ENCODE data around the gene DRAM1.
"Not testable (repeated sequence)": the region's sequence is repeated elsewhere in the genome, so short reads cannot be mapped to it uniquely, and the experiment has no call there.

Gene DRAM1

DNA sequence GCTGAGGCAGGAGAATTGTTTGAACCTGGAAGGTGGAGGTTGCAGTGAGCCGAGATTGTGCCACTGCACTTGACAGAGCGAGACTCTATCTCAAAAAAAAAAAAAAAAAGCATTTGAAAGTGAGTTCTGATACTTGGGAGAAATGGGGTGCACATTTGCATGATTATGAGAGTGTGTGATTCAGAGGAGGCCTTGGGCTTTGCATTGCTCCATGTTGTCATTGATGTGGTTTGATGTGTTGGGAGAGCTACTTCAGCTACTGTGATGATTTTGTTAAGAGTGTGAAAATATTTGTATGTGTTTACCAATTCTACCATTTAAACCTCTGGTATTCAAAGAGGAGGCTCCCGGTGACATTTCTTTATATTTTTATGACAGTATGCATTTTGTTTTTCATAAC, 24.4 kb downstream of the DRAM1 start:
- Histone ChIP-seq H3K36me3 (peaks cover 21 to 98% (median 90%) of the 10 kb centered on the region in 11 experiments; a peak in 21 of 22 replicates), H3K9me3 (replicated peaks in 1 of 11) (no peaks in the 10 kb centered on the region), H3K27ac (peak overlapping the region in 4 of 11 experiments; percentile 39 to 77 (median 67); a peak in 6 of 22 replicates), H3K4me1 (peaks cover 0 to 97% (median 0%) of the 10 kb centered on the region in 10 experiments; a peak in 8 of 20 replicates), H3K9ac (0 out of 22 replicates have a peak overlapping the region, but pooled peaks of 1 of the 11 experiments have one; percentile 21), H3K27me3 (no peaks in the 10 kb centered on the region), H3K4me2 (peak overlapping the region in 3 of 11 experiments; percentile 61 to 82 (median 67); a peak in 7 of 22 replicates), H3K4me3 (no peak overlapping the region), H4K20me1 (peaks cover 0 to 92% (median 0%) of the 10 kb centered on the region in 11 experiments; a peak in 5 of 22 replicates)
- TF ChIP-seq Cebpa-rat (IDR thresholded peaks at IDR 0.05), result no peak

- peak overlapping the region in 4 of 11 experiments; percentile 0 to 77 (median 67); a peak in 7 of 22 replicates for H3K27ac ChIP-seq
Measured at GRCh38 chr12:101902641-101903040, 25.3 kb downstream of the DRAM1 start.

GRCh38 chr12:101906226-101906625, 28.8 kb downstream of the DRAM1 start:
- TF ChIP-seq Cebpa-rat (IDR thresholded peaks at IDR 0.05), result no peak
- Histone ChIP-seq H3K27ac (no peak overlapping the region), H3K27me3 (no peaks in the 10 kb centered on the region), H3K4me1 (peaks cover 0 to 97% (median 13%) of the 10 kb centered on the region in 10 experiments; a peak in 10 of 20 replicates), H3K36me3 (peaks cover 6 to 96% (median 71%) of the 10 kb centered on the region in 11 experiments; a peak in 19 of 22 replicates), H4K20me1 (peaks cover 0 to 83% (median 0%) of the 10 kb centered on the region in 11 experiments; a peak in 5 of 22 replicates), H3K4me2 (peak overlapping the region in 3 of 11 experiments; percentile 23 to 76 (median 73); a peak in 5 of 22 replicates), H3K4me3 (no peak overlapping the region), H3K9ac (no peak overlapping the region; a peak in 2 of 22 replicates), H3K9me3 (replicated peaks in 1 of 11) (no peaks in the 10 kb centered on the region)

More at GRCh38 chr12:101902641-101903040, 25.3 kb downstream of the DRAM1 start:
- H3K36me3 ChIP-seq, result peaks cover 20 to 98% (median 90%) of the 10 kb centered on the region in 11 experiments; a peak in 21 of 22 replicates
- H3K4me3 ChIP-seq, result no peak overlapping the region
- TF ChIP-seq Cebpa-rat (IDR thresholded peaks at IDR 0.05), result no peak
- peak overlapping the region in 3 of 11 experiments; percentile 2 to 55 (median 25); a peak in 3 of 22 replicates for H3K9ac ChIP-seq
- H3K9me3 ChIP-seq (replicated peaks in 1 of 11), result no peaks in the 10 kb centered on the region
- peak overlapping the region in 4 of 11 experiments; percentile 24 to 82 (median 64); a peak in 7 of 22 replicates for H3K4me2 ChIP-seq
- H3K27me3 ChIP-seq, result no peaks in the 10 kb centered on the region
- peaks cover 0 to 92% (median 0%) of the 10 kb centered on the region in 11 experiments; a peak in 5 of 22 replicates for H4K20me1 ChIP-seq
- peaks cover 0 to 97% (median 0%) of the 10 kb centered on the region in 10 experiments; a peak in 8 of 20 replicates for H3K4me1 ChIP-seq

DNA sequence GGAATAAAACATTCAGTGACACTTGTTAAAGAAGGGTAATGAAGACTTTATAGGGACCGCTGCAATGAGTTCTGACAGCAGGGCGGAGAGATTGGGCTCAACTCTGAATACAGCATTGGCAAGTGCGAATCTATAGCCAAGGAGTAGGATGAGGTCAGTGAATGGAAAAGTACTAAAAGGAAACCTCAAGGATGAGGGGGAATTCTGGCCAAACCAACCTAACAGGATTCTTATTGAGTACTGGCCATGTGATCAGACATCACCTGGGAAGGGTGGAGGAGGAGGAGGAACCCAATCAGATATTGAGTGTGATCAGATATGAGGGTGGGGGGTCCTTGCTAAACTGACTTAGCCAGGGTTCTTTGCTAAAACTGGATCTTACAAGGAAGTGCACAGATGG, 31.0 kb downstream of the DRAM1 start:
- peak overlapping the region in 4 of 11 experiments; percentile 50 to 77 (median 64); a peak in 6 of 22 replicates for H3K27ac ChIP-seq
- no peak overlapping the region for H3K4me3 ChIP-seq
- H3K9ac ChIP-seq, result peak overlapping the region in 2 of 11 experiments; percentile 49 to 50; a peak in 2 of 22 replicates
- peaks cover 0 to 79% (median 0%) of the 10 kb centered on the region in 11 experiments; a peak in 5 of 22 replicates for H4K20me1 ChIP-seq
- H3K4me2 ChIP-seq, result peak overlapping the region in 5 of 11 experiments; percentile 0 to 76 (median 66); a peak in 9 of 22 replicates
- no peaks in the 10 kb centered on the region for H3K27me3 ChIP-seq
- no peak for TF ChIP-seq Cebpa-rat (IDR thresholded peaks at IDR 0.05)
- H3K4me1 ChIP-seq, result peaks cover 0 to 96% (median 13%) of the 10 kb centered on the region in 10 experiments; a peak in 10 of 20 replicates
- no peaks in the 10 kb centered on the region for H3K9me3 ChIP-seq (replicated peaks in 1 of 11)
- peaks cover 0 to 96% (median 57%) of the 10 kb centered on the region in 11 experiments; a peak in 17 of 22 replicates for H3K36me3 ChIP-seq

DNA sequence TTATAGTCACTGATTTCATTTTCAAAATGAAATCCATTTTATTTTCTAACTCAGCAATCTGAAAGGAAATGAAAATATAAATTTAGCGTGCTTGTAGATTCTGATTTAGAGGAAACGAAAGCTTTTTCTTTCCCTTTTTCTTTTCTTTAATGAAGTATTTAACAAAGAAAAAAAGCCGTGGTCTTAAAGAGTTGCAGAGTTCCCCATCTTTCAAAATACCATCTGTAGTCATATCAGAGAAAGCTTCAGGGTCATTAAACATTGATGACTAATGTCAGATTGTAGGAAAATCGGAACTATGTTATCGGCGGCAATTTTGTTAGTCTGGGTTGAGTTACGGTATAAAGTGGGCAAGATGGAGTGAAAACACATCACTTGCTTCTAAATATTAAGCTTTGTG, 32.3 kb downstream of the DRAM1 start:
- no peak overlapping the region for H3K4me3 ChIP-seq
- peak overlapping the region in 5 of 11 experiments; percentile 16 to 76 (median 66); a peak in 6 of 22 replicates for H3K4me2 ChIP-seq

DNA sequence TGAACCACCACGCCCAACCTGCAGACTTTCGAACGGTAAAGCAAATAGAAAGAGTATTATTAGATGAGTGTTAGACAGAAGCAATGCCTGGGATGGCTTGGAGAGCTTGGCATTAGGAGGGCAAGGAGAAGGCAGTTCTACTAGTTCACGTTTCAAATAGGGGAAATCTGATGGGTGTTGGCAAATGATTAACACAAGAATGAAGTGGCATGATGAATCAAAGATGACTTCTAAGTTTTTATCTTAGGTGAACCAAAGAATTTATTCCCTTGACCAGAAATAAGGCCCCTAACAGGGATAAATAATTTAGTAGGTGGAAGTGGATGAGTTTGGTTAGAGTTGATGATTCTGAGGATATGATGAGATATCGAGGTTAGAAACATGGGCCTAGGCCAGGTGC, 38.5 kb downstream of the DRAM1 start:
- no peak for TF ChIP-seq Cebpa-rat (IDR thresholded peaks at IDR 0.05)
- peak overlapping the region in 3 of 11 experiments; percentile 4 to 22 (median 11); a peak in 1 of 22 replicates for H3K4me2 ChIP-seq
- H3K9ac ChIP-seq, result no peak overlapping the region
- H3K4me1 ChIP-seq, result peaks cover 0 to 86% (median 3%) of the 10 kb centered on the region in 10 experiments; a peak in 9 of 20 replicates
- H3K27me3 ChIP-seq, result no peaks in the 10 kb centered on the region
- no peaks in the 10 kb centered on the region for H3K9me3 ChIP-seq (replicated peaks in 1 of 11)
- H3K36me3 ChIP-seq, result peaks cover 0 to 100% (median 38%) of the 10 kb centered on the region in 11 experiments; a peak in 14 of 22 replicates
- peaks cover 0 to 95% (median 0%) of the 10 kb centered on the region in 11 experiments; a peak in 5 of 22 replicates for H4K20me1 ChIP-seq
- H3K4me3 ChIP-seq, result no peak overlapping the region
- H3K27ac ChIP-seq, result no peak overlapping the region

More for the DNA sequence above, 32.3 kb downstream of the DRAM1 start:
- Histone ChIP-seq H3K4me1 (peaks cover 0 to 100% (median 13%) of the 10 kb centered on the region in 10 experiments; a peak in 10 of 20 replicates), H3K9me3 (replicated peaks in 1 of 11) (no peaks in the 10 kb centered on the region), H3K9ac (peak overlapping the region in 4 of 11 experiments; percentile 1 to 71 (median 50); a peak in 7 of 22 replicates), H3K36me3 (peaks cover 0 to 98% (median 50%) of the 10 kb centered on the region in 11 experiments; a peak in 17 of 22 replicates), H3K27ac (peak overlapping the region in 5 of 11 experiments; percentile 10 to 77 (median 62); a peak in 8 of 22 replicates), H4K20me1 (peaks cover 0 to 87% (median 0%) of the 10 kb centered on the region in 11 experiments; a peak in 5 of 22 replicates), H3K27me3 (no peaks in the 10 kb centered on the region)
- TF ChIP-seq Cebpa-rat (IDR thresholded peaks at IDR 0.05), result no peak

DNA sequence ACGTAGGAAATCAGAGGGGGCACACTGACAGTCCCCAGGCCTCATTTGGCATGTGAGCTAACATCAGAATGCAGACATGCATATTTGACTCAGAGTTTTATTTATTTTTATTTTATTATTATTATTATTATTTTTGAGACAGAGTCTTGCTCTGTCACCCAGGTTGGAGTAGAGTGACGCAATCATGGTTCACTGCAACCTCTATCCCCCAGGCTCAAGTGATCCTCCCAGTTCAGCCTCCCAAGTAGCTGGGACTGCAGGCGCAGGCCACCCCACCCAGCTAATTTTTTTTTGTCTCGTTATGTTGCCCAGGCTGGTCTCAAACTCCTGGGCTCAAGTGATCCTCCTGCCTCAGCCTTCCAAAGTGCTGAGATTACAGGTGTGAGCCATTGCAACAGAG, 41.4 kb downstream of the DRAM1 start:
- H4K20me1 ChIP-seq, result peaks cover 0 to 77% (median 0%) of the 10 kb centered on the region in 11 experiments; a peak in 5 of 22 replicates
- peaks cover 0 to 10% (median 0%) of the 10 kb centered on the region in 11 experiments; a peak in 2 of 22 replicates for H3K9me3 ChIP-seq (replicated peaks in 1 of 11)
- H3K36me3 ChIP-seq, result peaks cover 0 to 98% (median 66%) of the 10 kb centered on the region in 11 experiments; a peak in 15 of 22 replicates

DNA sequence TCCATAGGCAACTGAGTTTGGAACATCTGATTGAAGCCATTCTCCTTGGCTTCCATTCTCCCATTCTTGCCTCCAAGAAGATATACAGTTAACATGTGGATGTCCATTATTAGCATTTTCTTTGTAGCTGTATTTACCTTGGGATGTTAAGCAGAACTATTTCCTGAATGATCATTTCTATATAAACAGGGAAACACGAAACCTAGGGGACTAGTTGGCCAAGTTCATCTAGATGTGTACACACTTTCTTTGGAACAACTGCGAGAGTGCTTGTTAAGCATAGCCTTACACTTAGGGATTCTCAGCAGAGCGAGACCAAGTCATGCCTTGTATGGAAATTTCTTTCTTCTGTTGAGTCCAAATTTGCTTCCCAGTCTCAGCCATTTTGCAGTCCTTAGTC, 42.1 kb downstream of the DRAM1 start:
- peaks cover 0 to 10% (median 0%) of the 10 kb centered on the region in 11 experiments; a peak in 4 of 22 replicates for H3K9me3 ChIP-seq (replicated peaks in 1 of 11)
- peaks cover 0 to 92% (median 60%) of the 10 kb centered on the region in 11 experiments; a peak in 15 of 22 replicates for H3K36me3 ChIP-seq
- TF ChIP-seq Cebpa-rat (IDR thresholded peaks at IDR 0.05), result no peak
- no peak overlapping the region for H3K4me3 ChIP-seq
- H3K27me3 ChIP-seq, result no peaks in the 10 kb centered on the region
- peaks cover 0 to 77% (median 4%) of the 10 kb centered on the region in 10 experiments; a peak in 9 of 20 replicates for H3K4me1 ChIP-seq
- H3K4me2 ChIP-seq, result no peak overlapping the region
- peaks cover 0 to 71% (median 0%) of the 10 kb centered on the region in 11 experiments; a peak in 5 of 22 replicates for H4K20me1 ChIP-seq
- H3K27ac ChIP-seq, result no peak overlapping the region
- H3K9ac ChIP-seq, result no peak overlapping the region

More for the DNA sequence above, 41.4 kb downstream of the DRAM1 start:
- not testable (repeated sequence) for H3K9ac ChIP-seq, H3K27ac ChIP-seq, H3K4me2 ChIP-seq, H3K4me3 ChIP-seq, H3K27me3 ChIP-seq
- H3K4me1 ChIP-seq, result peaks cover 0 to 78% (median 3%) of the 10 kb centered on the region in 10 experiments; a peak in 9 of 20 replicates
- TF ChIP-seq Cebpa-rat (IDR thresholded peaks at IDR 0.05), result peak in 2 of 11 experiments; percentile 28 to 36; a peak in 1 of 22 replicates

Data from BLaER1 treated with 17β-estradiol and CSF1 and Interleukin-3, amounts not matched to agents 10 nM and 100 nM (cell line).